ENCODE results near the gene DOCK4.

DNA sequence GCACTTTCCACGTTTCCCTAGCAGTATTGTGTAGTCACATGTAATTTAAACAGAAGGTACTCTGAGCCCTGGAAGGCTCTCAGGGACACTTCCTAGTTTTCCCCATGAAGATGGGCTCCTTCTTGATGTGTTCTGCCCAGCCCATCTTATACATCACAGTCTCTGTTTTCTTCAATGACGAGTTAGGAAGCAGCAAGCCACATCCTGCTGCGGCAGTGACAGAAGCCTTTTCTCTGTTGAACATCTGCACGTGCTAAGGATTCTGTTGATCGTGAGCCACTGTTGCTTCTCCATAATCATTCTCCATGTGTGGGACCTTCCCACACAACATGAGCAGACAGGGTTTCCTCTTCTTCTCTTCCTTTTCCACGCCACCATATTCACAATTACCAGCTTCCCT is 346.0 kb downstream of the DOCK4 start:
- TF ChIP-seq SUZ12 (IDR thresholded peaks at IDR 0.05; ENCODE audit: extremely low read depth, insufficient read depth, insufficient read length) (no peak), YY1 (IDR thresholded peaks at IDR 0.05; ENCODE audit: insufficient read depth, insufficient read length) (no peak), ZNF274 (IDR thresholded peaks at IDR 0.05; ENCODE audit: low read depth, low read length) (no peak)

All from NT2/D1 (cell line).